ENCODE data around the gene IRF2. TPM values are rescaled to one million over a fixed set of nuclear protein-coding genes. Genes with fewer than 3 reads are reported as not detected.

IRF2 gene
- total and polyA plus RNA-seq, 12 donors = 9.3 to 41.4 (median 28.6) TPM

GRCh38 chr4:184481544-184481943, 7.2 kb upstream of the IRF2 start:
- 88 to 89% methylated on average over 6 of the region's 6 CpGs for WGBS, 2 donors

GRCh38 chr4:184479516-184479950, 5.2 kb upstream of the IRF2 start:
- Histone ChIP-seq H3K9me3 (no peaks in the 10 kb centered on the region), H3K27me3 (no peaks in the 10 kb centered on the region), H3K4me3 (no peak overlapping the region), H3K36me3 (peaks cover 0 to 5% (median 0%) of the 10 kb centered on the region in 9 donors), H3K4me1 (peaks cover 0 to 50% (median 27%) of the 10 kb centered on the region in 9 donors), H3K27ac (peak overlapping the region in 1 of 10 donors; percentile 86)
- DNase-seq (no peak), ATAC-seq (no peak)
- WGBS, 2 donors = 81 to 89% methylated on average over 1 of the region's 1 CpG
- intact Hi-C loops (cut with DNase I) = loop anchor here in 8 of 10 donors (5.0 to 10.0 kb wide), 10 partner anchors 55 to 215 kb away; no protein-coding TSS in a partner anchor
- no peak for TF ChIP-seq CTCF (IDR thresholded peaks at IDR 0.05)

More at GRCh38 chr4:184481544-184481943, 7.2 kb upstream of the IRF2 start:
- Histone ChIP-seq H3K9me3 (no peaks in the 10 kb centered on the region), H3K36me3 (peaks cover 0 to 3% (median 0%) of the 10 kb centered on the region in 9 donors), H3K27me3 (no peaks in the 10 kb centered on the region), H3K4me1 (peaks cover 0 to 38% (median 14%) of the 10 kb centered on the region in 9 donors), H3K4me3 (no peak overlapping the region), H3K27ac (no peak overlapping the region)
- intact Hi-C loops (cut with DNase I) = no loop called here
- DNase-seq (no peak), ATAC-seq (no peak)
- no peak for TF ChIP-seq CTCF (IDR thresholded peaks at IDR 0.05)

GRCh38 chr4:184477201-184477999, 3.0 kb upstream of the IRF2 start:
- no peak for ATAC-seq
- 57 to 59% methylated on average over 9 of the region's 9 CpGs for WGBS, 2 donors
- Histone ChIP-seq H3K9me3 (no peaks in the 10 kb centered on the region), H3K27ac (peak overlapping the region in 4 of 10 donors; percentile 20 to 99 (median 41)), H3K27me3 (no peaks in the 10 kb centered on the region), H3K4me3 (peak overlapping the region in 1 of 10 donors; percentile 93), H3K36me3 (peaks cover 0 to 5% (median 0%) of the 10 kb centered on the region in 9 donors), H3K4me1 (peaks cover 0 to 51% (median 28%) of the 10 kb centered on the region in 9 donors)
- intact Hi-C loops (cut with DNase I) = loop anchor here in 8 of 10 donors (5.0 to 10.0 kb wide), 10 partner anchors 57 to 213 kb away; no protein-coding TSS in a partner anchor
- DNase-seq = no peak
- TF ChIP-seq CTCF (IDR thresholded peaks at IDR 0.05) = no peak

- no peak for TF ChIP-seq CTCF (IDR thresholded peaks at IDR 0.05)
- no peak for DNase-seq
- intact Hi-C loops (cut with DNase I) = loop anchor here in 8 of 10 donors (5.0 to 10.0 kb wide), 10 partner anchors 58 to 212 kb away; no protein-coding TSS in a partner anchor
These were observed 2.3 kb upstream of the IRF2 start for GRCh38 chr4:184476695-184477094.

More at GRCh38 chr4:184476695-184477094, 2.3 kb upstream of the IRF2 start:
- peak overlapping the region in 5 of 10 donors; percentile 33 to 99 (median 98) for H3K27ac ChIP-seq
- peaks cover 0 to 58% (median 35%) of the 10 kb centered on the region in 9 donors for H3K4me1 ChIP-seq
- peak overlapping the region in 1 of 10 donors; percentile 93 for H3K4me3 ChIP-seq
- WGBS, 2 donors = 59 to 75% methylated on average over 8 of the region's 8 CpGs
- ATAC-seq = no peak
- no peaks in the 10 kb centered on the region for H3K9me3 ChIP-seq
- H3K36me3 ChIP-seq = peaks cover 0 to 5% (median 0%) of the 10 kb centered on the region in 9 donors
- H3K27me3 ChIP-seq = no peaks in the 10 kb centered on the region
